ENCODE results near the gene RASSF6.

RASSF6 gene

GRCh38 chr4:73614311-73614867, 5.8 kb downstream of the RASSF6 start:
- no peak for DNase-seq
- H3K36me3 ChIP-seq (ENCODE audit: control insufficient read depth, insufficient read depth, low read length) = no peaks in the 10 kb centered on the region
- H3K4me1 ChIP-seq (ENCODE audit: control insufficient read depth, insufficient read depth, low read length, poor library complexity, severe bottlenecking) = no peaks in the 10 kb centered on the region
- H3K4me3 ChIP-seq (ENCODE audit: insufficient read depth, low read depth, low read length, poor library complexity, severe bottlenecking) = no peak overlapping the region
- H3K27me3 ChIP-seq (replicated peaks; ENCODE audit: control insufficient read depth, insufficient read depth, low read length, poor library complexity, severe bottlenecking) = no peaks in the 10 kb centered on the region
- no peak overlapping the region for H3K27ac ChIP-seq (ENCODE audit: insufficient read depth, low read length, poor library complexity, severe bottlenecking)
- no peaks in the 10 kb centered on the region for H3K9me3 ChIP-seq (ENCODE audit: control insufficient read depth, low read length)

GRCh38 chr4:73613130-73613529, 7.1 kb downstream of the RASSF6 start:
- H3K4me1 ChIP-seq (ENCODE audit: control insufficient read depth, insufficient read depth, low read length, poor library complexity, severe bottlenecking) = no peaks in the 10 kb centered on the region
- H3K27ac ChIP-seq (ENCODE audit: insufficient read depth, low read length, poor library complexity, severe bottlenecking) = no peak overlapping the region
- no peaks in the 10 kb centered on the region for H3K36me3 ChIP-seq (ENCODE audit: control insufficient read depth, insufficient read depth, low read length)
- no peak overlapping the region for H3K4me3 ChIP-seq (ENCODE audit: insufficient read depth, low read depth, low read length, poor library complexity, severe bottlenecking)
- no peaks in the 10 kb centered on the region for H3K27me3 ChIP-seq (replicated peaks; ENCODE audit: control insufficient read depth, insufficient read depth, low read length, poor library complexity, severe bottlenecking)
- DNase-seq = no peak
- H3K9me3 ChIP-seq (ENCODE audit: control insufficient read depth, low read length) = no peaks in the 10 kb centered on the region

GRCh38 chr4:73612032-73612431, 8.2 kb downstream of the RASSF6 start:
- Histone ChIP-seq H3K4me3 (ENCODE audit: insufficient read depth, low read depth, low read length, poor library complexity, severe bottlenecking) (no peak overlapping the region), H3K4me1 (ENCODE audit: control insufficient read depth, insufficient read depth, low read length, poor library complexity, severe bottlenecking) (peaks cover 5% of the 10 kb centered on the region), H3K9me3 (ENCODE audit: control insufficient read depth, low read length) (no peaks in the 10 kb centered on the region), H3K27me3 (replicated peaks; ENCODE audit: control insufficient read depth, insufficient read depth, low read length, poor library complexity, severe bottlenecking) (no peaks in the 10 kb centered on the region), H3K27ac (ENCODE audit: insufficient read depth, low read length, poor library complexity, severe bottlenecking) (no peak overlapping the region), H3K36me3 (ENCODE audit: control insufficient read depth, insufficient read depth, low read length) (no peaks in the 10 kb centered on the region)
- no peak for DNase-seq

GRCh38 chr4:73609706-73610105, 10.5 kb downstream of the RASSF6 start:
- Histone ChIP-seq H3K27ac (ENCODE audit: insufficient read depth, low read length, poor library complexity, severe bottlenecking) (no peak overlapping the region), H3K4me1 (ENCODE audit: control insufficient read depth, insufficient read depth, low read length, poor library complexity, severe bottlenecking) (peaks cover 5% of the 10 kb centered on the region), H3K9me3 (ENCODE audit: control insufficient read depth, low read length) (no peaks in the 10 kb centered on the region), H3K27me3 (replicated peaks; ENCODE audit: control insufficient read depth, insufficient read depth, low read length, poor library complexity, severe bottlenecking) (no peaks in the 10 kb centered on the region), H3K4me3 (ENCODE audit: insufficient read depth, low read depth, low read length, poor library complexity, severe bottlenecking) (no peak overlapping the region), H3K36me3 (ENCODE audit: control insufficient read depth, insufficient read depth, low read length) (no peaks in the 10 kb centered on the region)
- no peak for DNase-seq

- Histone ChIP-seq H3K4me1 (ENCODE audit: control insufficient read depth, insufficient read depth, low read length, poor library complexity, severe bottlenecking) (peaks cover 5% of the 10 kb centered on the region), H3K36me3 (ENCODE audit: control insufficient read depth, insufficient read depth, low read length) (no peaks in the 10 kb centered on the region), H3K4me3 (ENCODE audit: insufficient read depth, low read depth, low read length, poor library complexity, severe bottlenecking) (no peak overlapping the region), H3K9me3 (ENCODE audit: control insufficient read depth, low read length) (no peaks in the 10 kb centered on the region), H3K27me3 (replicated peaks; ENCODE audit: control insufficient read depth, insufficient read depth, low read length, poor library complexity, severe bottlenecking) (no peaks in the 10 kb centered on the region), H3K27ac (ENCODE audit: insufficient read depth, low read length, poor library complexity, severe bottlenecking) (no peak overlapping the region)
- DNase-seq = no peak
Observed at GRCh38 chr4:73608689-73609594, 11.3 kb downstream of the RASSF6 start.

GRCh38 chr4:73607375-73608033, 12.7 kb downstream of the RASSF6 start:
- no peaks in the 10 kb centered on the region for H3K36me3 ChIP-seq (ENCODE audit: control insufficient read depth, insufficient read depth, low read length)
- no peaks in the 10 kb centered on the region for H3K27me3 ChIP-seq (replicated peaks; ENCODE audit: control insufficient read depth, insufficient read depth, low read length, poor library complexity, severe bottlenecking)
- no peaks in the 10 kb centered on the region for H3K9me3 ChIP-seq (ENCODE audit: control insufficient read depth, low read length)
- H3K4me1 ChIP-seq (ENCODE audit: control insufficient read depth, insufficient read depth, low read length, poor library complexity, severe bottlenecking) = peaks cover 5% of the 10 kb centered on the region
- no peak for DNase-seq
- no peak overlapping the region for H3K4me3 ChIP-seq (ENCODE audit: insufficient read depth, low read depth, low read length, poor library complexity, severe bottlenecking)
- no peak overlapping the region for H3K27ac ChIP-seq (ENCODE audit: insufficient read depth, low read length, poor library complexity, severe bottlenecking)

GRCh38 chr4:73606465-73606974, 13.7 kb downstream of the RASSF6 start:
- H3K4me3 ChIP-seq (ENCODE audit: insufficient read depth, low read depth, low read length, poor library complexity, severe bottlenecking) = no peak overlapping the region
- H3K27me3 ChIP-seq (replicated peaks; ENCODE audit: control insufficient read depth, insufficient read depth, low read length, poor library complexity, severe bottlenecking) = no peaks in the 10 kb centered on the region
- DNase-seq = no peak
- H3K4me1 ChIP-seq (ENCODE audit: control insufficient read depth, insufficient read depth, low read length, poor library complexity, severe bottlenecking) = peaks cover 5% of the 10 kb centered on the region
- no peaks in the 10 kb centered on the region for H3K36me3 ChIP-seq (ENCODE audit: control insufficient read depth, insufficient read depth, low read length)
- H3K9me3 ChIP-seq (ENCODE audit: control insufficient read depth, low read length) = no peaks in the 10 kb centered on the region
- no peak overlapping the region for H3K27ac ChIP-seq (ENCODE audit: insufficient read depth, low read length, poor library complexity, severe bottlenecking)

- H3K9me3 ChIP-seq (ENCODE audit: control insufficient read depth, low read length) = no peaks in the 10 kb centered on the region
- H3K36me3 ChIP-seq (ENCODE audit: control insufficient read depth, insufficient read depth, low read length) = no peaks in the 10 kb centered on the region
- no peaks in the 10 kb centered on the region for H3K27me3 ChIP-seq (replicated peaks; ENCODE audit: control insufficient read depth, insufficient read depth, low read length, poor library complexity, severe bottlenecking)
- no peak overlapping the region for H3K27ac ChIP-seq (ENCODE audit: insufficient read depth, low read length, poor library complexity, severe bottlenecking)
- peaks cover 5% of the 10 kb centered on the region for H3K4me1 ChIP-seq (ENCODE audit: control insufficient read depth, insufficient read depth, low read length, poor library complexity, severe bottlenecking)
- DNase-seq = no peak
- H3K4me3 ChIP-seq (ENCODE audit: insufficient read depth, low read depth, low read length, poor library complexity, severe bottlenecking) = no peak overlapping the region
Observed at GRCh38 chr4:73603854-73604584, 16.2 kb downstream of the RASSF6 start.

GRCh38 chr4:73603271-73603710, 16.9 kb downstream of the RASSF6 start:
- Histone ChIP-seq H3K4me3 (ENCODE audit: insufficient read depth, low read depth, low read length, poor library complexity, severe bottlenecking) (no peak overlapping the region), H3K27me3 (replicated peaks; ENCODE audit: control insufficient read depth, insufficient read depth, low read length, poor library complexity, severe bottlenecking) (no peaks in the 10 kb centered on the region), H3K4me1 (ENCODE audit: control insufficient read depth, insufficient read depth, low read length, poor library complexity, severe bottlenecking) (peaks cover 5% of the 10 kb centered on the region), H3K9me3 (ENCODE audit: control insufficient read depth, low read length) (no peaks in the 10 kb centered on the region), H3K27ac (ENCODE audit: insufficient read depth, low read length, poor library complexity, severe bottlenecking) (no peak overlapping the region), H3K36me3 (ENCODE audit: control insufficient read depth, insufficient read depth, low read length) (no peaks in the 10 kb centered on the region)
- DNase-seq = no peak

Data from effector memory CD4-positive, alpha-beta T cell (primary cell).